Peyer's patch (tissue), 4 donors: ENCODE data around the gene KISS1R.
"Not testable (repeated sequence)": the region's sequence is repeated elsewhere in the genome, so short reads cannot be mapped to it uniquely, and the experiment has no call there.

ENCODE experiments used
- POLR2A ChIP-seq, 2 donors: fragments of 450-650 bp; IDR thresholded peaks; one replicate each; pipeline ENCODE4 v1.5.1; 2017; ENCODE audit warnings: antibody characterized with exemption in 2 of 2, mild to moderate bottlenecking in 2 of 2, moderate library complexity in 2 of 2
- TF ChIP-seq, protein P1 (sequence below), 6 experiments: fragments of 450-650 bp in 4 of 6; fragments of 200-600 bp in 2 of 6; sonication (generic) in 1 of 6; IDR thresholded peaks; one replicate each; pipeline ENCODE4 v1.5.1; 2017 to 2019; ENCODE audit warnings: antibody characterized with exemption in 6 of 6, mild to moderate bottlenecking in 3 of 6, moderate library complexity in 1 of 6

GRCh38 chr19:891421-892200, 25.5 kb upstream of the KISS1R start:
- TF ChIP-seq, protein P1, sequence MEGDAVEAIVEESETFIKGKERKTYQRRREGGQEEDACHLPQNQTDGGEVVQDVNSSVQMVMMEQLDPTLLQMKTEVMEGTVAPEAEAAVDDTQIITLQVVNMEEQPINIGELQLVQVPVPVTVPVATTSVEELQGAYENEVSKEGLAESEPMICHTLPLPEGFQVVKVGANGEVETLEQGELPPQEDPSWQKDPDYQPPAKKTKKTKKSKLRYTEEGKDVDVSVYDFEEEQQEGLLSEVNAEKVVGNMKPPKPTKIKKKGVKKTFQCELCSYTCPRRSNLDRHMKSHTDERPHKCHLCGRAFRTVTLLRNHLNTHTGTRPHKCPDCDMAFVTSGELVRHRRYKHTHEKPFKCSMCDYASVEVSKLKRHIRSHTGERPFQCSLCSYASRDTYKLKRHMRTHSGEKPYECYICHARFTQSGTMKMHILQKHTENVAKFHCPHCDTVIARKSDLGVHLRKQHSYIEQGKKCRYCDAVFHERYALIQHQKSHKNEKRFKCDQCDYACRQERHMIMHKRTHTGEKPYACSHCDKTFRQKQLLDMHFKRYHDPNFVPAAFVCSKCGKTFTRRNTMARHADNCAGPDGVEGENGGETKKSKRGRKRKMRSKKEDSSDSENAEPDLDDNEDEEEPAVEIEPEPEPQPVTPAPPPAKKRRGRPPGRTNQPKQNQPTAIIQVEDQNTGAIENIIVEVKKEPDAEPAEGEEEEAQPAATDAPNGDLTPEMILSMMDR (IDR thresholded peaks at IDR 0.05): not testable (repeated sequence)
- TF ChIP-seq POLR2A (IDR thresholded peaks at IDR 0.05): peak in 1 of 2 donors; percentile 14
